Natural killer cell (primary cell): Measurements from ENCODE around the gene PYROXD2. TPM values are rescaled to one million over a fixed set of nuclear protein-coding genes. Genes with fewer than 3 reads are reported as not detected.

ENCODE experiments used
- ATAC-seq, 3 donors: fragments of 150-1000 bp in 2 of 3; fragments of 200-7000 bp in 1 of 3; cut with Tn5 transposase; 1 replicate in 1 of 3; 2 replicates in 2 of 3; pipeline ENCODE4 v1.10.0; 2021; ENCODE audit warnings: mild to moderate bottlenecking in 2 of 3, moderate library complexity in 2 of 3
- DNase-seq, 2 donors: peaks; one replicate each; pipeline versions ENCODE4 v3.0.0 to v3.0.0-alpha.2; 2013 to 2021; ENCODE audit warnings: mixed read lengths in 1 of 2
- H3K27ac ChIP-seq: one replicate; pipeline ENCODE4 v1.5.1; 2013; ENCODE audit warnings: mild to moderate bottlenecking, low read length
- H3K27me3 ChIP-seq: one replicate; pipeline ENCODE4 v1.6.1; 2013; ENCODE audit warnings: low read length; ENCODE audit not compliant: control insufficient read depth, insufficient read depth
- H3K36me3 ChIP-seq: one replicate; pipeline ENCODE4 v1.6.1; 2013; ENCODE audit warnings: low read length; ENCODE audit not compliant: control insufficient read depth, insufficient read depth
- H3K4me1 ChIP-seq: one replicate; pipeline ENCODE4 v1.6.1; 2013; ENCODE audit warnings: low read length; ENCODE audit not compliant: control insufficient read depth, insufficient read depth
- H3K4me3 ChIP-seq: one replicate; pipeline ENCODE4 v1.5.1; 2013; ENCODE audit warnings: low read length
- H3K9me3 ChIP-seq: one replicate; pipeline ENCODE4 v1.6.1; 2013; ENCODE audit warnings: low read length; ENCODE audit not compliant: control insufficient read depth, insufficient read depth
- H3K27ac Mint-ChIP-seq, 2 donors: one replicate each; pipeline ENCODE4 v1.8.0; 2022; ENCODE audit warnings: mild to moderate bottlenecking in 2 of 2, mixed read lengths in 2 of 2, moderate library complexity in 1 of 2
- H3K27me3 Mint-ChIP-seq, 2 donors: one replicate each; pipeline ENCODE4 v1.8.0; 2022; ENCODE audit warnings: low read depth in 2 of 2, mixed read lengths in 2 of 2
- H3K36me3 Mint-ChIP-seq: one replicate; pipeline ENCODE4 v1.8.0; 2022; ENCODE audit warnings: mixed read lengths
- H3K4me1 Mint-ChIP-seq, 2 donors: one replicate each; pipeline ENCODE4 v1.8.0; 2022; ENCODE audit warnings: mixed read lengths in 2 of 2
- H3K4me3 Mint-ChIP-seq: one replicate; pipeline ENCODE4 v1.8.0; 2022; ENCODE audit warnings: mild to moderate bottlenecking, moderate library complexity, mixed read lengths
- H3K9me3 Mint-ChIP-seq, 2 donors: one replicate each; pipeline ENCODE4 v1.8.0; 2022; ENCODE audit warnings: mixed read lengths in 2 of 2
- CTCF ChIP-seq: fragments of 200-600 bp; IDR thresholded peaks from one replicate; pipeline ENCODE4 v1.8.0; 2022; ENCODE audit warnings: antibody characterized with exemption
- WGBS: methylation state at CpG from one replicate; pipeline ENCODE4 v1.1.7; 2013; ENCODE audit warnings: missing lambda C conversion rate; ENCODE audit not compliant: insufficient coverage; 5-methylcytosine and 5-hydroxymethylcytosine counted together
- intact Hi-C: fragments of 100-400 bp; cut with micrococcal nuclease; formaldehyde crosslinking; loops from one replicate; pipeline ENCODE4 v1.14.2; 2022
- total RNA-seq, 4 donors: library from RNA; stranded (reverse); fragments of 120-200 nt in 1 of 4; gene quantifications; one replicate each; pipeline versions ENCODE4 v1.2.3 to v1.2.4, GENCODE V29; 2013 to 2022

Gene PYROXD2
- total RNA-seq, 3 donors from 2014 or later (not counting 1 experiment from before 2014, with no cell fraction given) = 20.8 to 28.2 (median 28.0) TPM

- WGBS = 97% methylated on average over 21 of the region's 21 CpGs
- Mint-ChIP-seq H3K9me3 (peaks cover 0 to 2% of the 10 kb centered on the region in 2 donors), H3K27ac (no peak overlapping the region), H3K4me3 (no peak overlapping the region), H3K4me1 (peaks cover 17 to 23% of the 10 kb centered on the region in 2 donors), H3K36me3 (peaks cover 27% of the 10 kb centered on the region), H3K27me3 (no peaks in the 10 kb centered on the region)
- intact Hi-C loops = no loop called here
- Histone ChIP-seq H3K36me3 (peaks cover 77% of the 10 kb centered on the region), H3K4me3 (no peak overlapping the region), H3K27ac (no peak overlapping the region), H3K4me1 (no peaks in the 10 kb centered on the region), H3K27me3 (no peaks in the 10 kb centered on the region), H3K9me3 (no peaks in the 10 kb centered on the region)
- no peak for ATAC-seq
- DNase-seq = no peak
- no peak for TF ChIP-seq CTCF
Observed at GRCh38 chr10:98433881-98434732, 19.1 kb upstream of the PYROXD2 start.

GRCh38 chr10:98433371-98433770 is 18.4 kb upstream of the PYROXD2 start:
- peaks cover 14 to 19% of the 10 kb centered on the region in 2 donors for H3K4me1 Mint-ChIP-seq
- no peaks in the 10 kb centered on the region for H3K9me3 ChIP-seq
- WGBS = no CpG with 5 or more reads among the region's 1 CpG
- no peak for ATAC-seq
- peaks cover 27% of the 10 kb centered on the region for H3K36me3 Mint-ChIP-seq
- DNase-seq = no peak
- intact Hi-C loops = no loop called here
- H3K4me3 Mint-ChIP-seq = no peak overlapping the region
- H3K4me3 ChIP-seq = no peak overlapping the region
- peaks cover 0 to 2% of the 10 kb centered on the region in 2 donors for H3K9me3 Mint-ChIP-seq
- peaks cover 77% of the 10 kb centered on the region for H3K36me3 ChIP-seq
- no peaks in the 10 kb centered on the region for H3K27me3 Mint-ChIP-seq
- no peaks in the 10 kb centered on the region for H3K27me3 ChIP-seq
- no peak overlapping the region for H3K27ac ChIP-seq
- no peaks in the 10 kb centered on the region for H3K4me1 ChIP-seq
- no peak overlapping the region for H3K27ac Mint-ChIP-seq
- TF ChIP-seq CTCF = no peak

DNA sequence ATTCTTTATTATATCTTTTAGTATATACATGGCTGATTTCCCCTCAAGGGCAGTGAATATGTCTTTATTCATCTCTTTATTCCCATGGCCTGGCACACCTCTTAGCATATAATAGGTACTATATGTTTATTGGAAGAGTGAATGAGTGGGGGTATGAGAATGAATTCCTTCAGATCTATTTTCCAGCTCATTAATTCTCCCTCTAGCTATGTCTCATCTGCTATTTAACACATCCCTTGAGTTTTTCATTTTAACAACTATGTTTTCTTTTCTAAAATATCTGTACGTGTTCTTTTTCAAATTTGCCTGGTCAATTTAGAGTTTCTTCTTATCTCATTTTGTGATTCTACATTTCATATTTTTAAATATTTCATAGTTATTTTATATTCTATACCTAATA is 17.3 kb upstream of the PYROXD2 start:
- H3K4me1 Mint-ChIP-seq = peaks cover 4 to 9% of the 10 kb centered on the region in 2 donors
- TF ChIP-seq CTCF = no peak
- peaks cover 82% of the 10 kb centered on the region for H3K36me3 ChIP-seq
- no peak overlapping the region for H3K27ac Mint-ChIP-seq
- no peak overlapping the region for H3K4me3 ChIP-seq
- H3K9me3 Mint-ChIP-seq = peaks cover 0 to 2% of the 10 kb centered on the region in 2 donors
- no peak overlapping the region for H3K27ac ChIP-seq
- H3K27me3 ChIP-seq = no peaks in the 10 kb centered on the region
- intact Hi-C loops = no loop called here
- H3K4me1 ChIP-seq = no peaks in the 10 kb centered on the region
- H3K4me3 Mint-ChIP-seq = no peak overlapping the region
- H3K9me3 ChIP-seq = no peaks in the 10 kb centered on the region
- no peaks in the 10 kb centered on the region for H3K27me3 Mint-ChIP-seq
- ATAC-seq (no peak), DNase-seq (no peak)
- H3K36me3 Mint-ChIP-seq = peaks cover 33% of the 10 kb centered on the region
- no CpG with 5 or more reads among the region's 1 CpG for WGBS
